ENCODE measurements around the gene NEMP1. TPM values are rescaled to one million over a fixed set of nuclear protein-coding genes. Genes with fewer than 3 reads are reported as not detected.

Gene NEMP1
- polyA plus RNA-seq, 1 donor from 2014 or later = 6.8 TPM

- Histone ChIP-seq H3K27me3 (ENCODE audit: insufficient read depth, low read depth, low read length) (no peaks in the 10 kb centered on the region), H2AFZ (ENCODE audit: low read depth, low read length) (no peak overlapping the region), H4K20me1 (ENCODE audit: insufficient read depth) (no peaks in the 10 kb centered on the region), H3K79me2 (replicated peaks; ENCODE audit: insufficient read depth, low read length) (no peaks in the 10 kb centered on the region), H3K9ac (ENCODE audit: low read length) (no peak overlapping the region), H3F3A (ENCODE audit: insufficient read depth, low read length, poor library complexity, severe bottlenecking) (no peaks in the 10 kb centered on the region), H3K36me3 (ENCODE audit: insufficient read depth, low read length) (no peaks in the 10 kb centered on the region), H3K4me2 (ENCODE audit: low read length) (no peak overlapping the region), H3K27ac (ENCODE audit: low read length) (no peak overlapping the region), H3K9me3 (ENCODE audit: low read length) (no peaks in the 10 kb centered on the region), H3K4me3 (ENCODE audit: low read length) (no peak overlapping the region), H3K9me2 (ENCODE audit: insufficient read depth, low read length) (no peaks in the 10 kb centered on the region)
- no peak for TF ChIP-seq POLR2AphosphoS5 (IDR thresholded peaks at IDR 0.05)
- TF ChIP-seq REST (IDR thresholded peaks at IDR 0.05; ENCODE audit: borderline replicate concordance) = no peak
- TF ChIP-seq SMC3 (conservative IDR thresholded peaks at IDR 0.05; ENCODE audit: poor library complexity) = no peak
- TF ChIP-seq MXI1 (conservative IDR thresholded peaks at IDR 0.05; ENCODE audit: poor library complexity, severe bottlenecking) = no peak
- no peak for TF ChIP-seq EZH2 (IDR thresholded peaks at IDR 0.05; ENCODE audit: borderline replicate concordance, insufficient read depth, low read length, poor library complexity, severe bottlenecking)
- no peak for TF ChIP-seq RAD21 (conservative IDR thresholded peaks at IDR 0.05)
- TF ChIP-seq EP300 (conservative IDR thresholded peaks at IDR 0.05; ENCODE audit: poor library complexity, severe bottlenecking) = no peak
- no peak for TF ChIP-seq TAF1 (IDR thresholded peaks at IDR 0.05; ENCODE audit: low read depth)
- no peak for TF ChIP-seq CTCF (IDR thresholded peaks at IDR 0.05; ENCODE audit: poor library complexity, severe bottlenecking)
Observed at GRCh38 chr12:57110104-57111030, 31.8 kb upstream of the NEMP1 start.

- no peak overlapping the region for H2AFZ ChIP-seq (ENCODE audit: low read depth, low read length)
- H3K9me3 ChIP-seq (ENCODE audit: low read length) = no peaks in the 10 kb centered on the region
- H3K79me2 ChIP-seq (replicated peaks; ENCODE audit: insufficient read depth, low read length) = no peaks in the 10 kb centered on the region
- H3F3A ChIP-seq (ENCODE audit: insufficient read depth, low read length, poor library complexity, severe bottlenecking) = no peaks in the 10 kb centered on the region
- H4K20me1 ChIP-seq (ENCODE audit: insufficient read depth) = no peaks in the 10 kb centered on the region
- no peak overlapping the region for H3K4me2 ChIP-seq (ENCODE audit: low read length)
- no peak overlapping the region for H3K4me3 ChIP-seq (ENCODE audit: low read length)
- no peak for TF ChIP-seq EZH2 (IDR thresholded peaks at IDR 0.05; ENCODE audit: borderline replicate concordance, insufficient read depth, low read length, poor library complexity, severe bottlenecking)
- no peak for TF ChIP-seq SMC3 (conservative IDR thresholded peaks at IDR 0.05; ENCODE audit: poor library complexity)
- H3K27ac ChIP-seq (ENCODE audit: low read length) = no peak overlapping the region
- no peaks in the 10 kb centered on the region for H3K9me2 ChIP-seq (ENCODE audit: insufficient read depth, low read length)
- H3K9ac ChIP-seq (ENCODE audit: low read length) = no peak overlapping the region
- no peaks in the 10 kb centered on the region for H3K36me3 ChIP-seq (ENCODE audit: insufficient read depth, low read length)
- H3K27me3 ChIP-seq (ENCODE audit: insufficient read depth, low read depth, low read length) = no peaks in the 10 kb centered on the region
Observed at GRCh38 chr12:57109207-57110103, 30.9 kb upstream of the NEMP1 start.
